ENCODE data around the gene GALNT1.

Gene GALNT1

GRCh38 chr18:35603528-35603927 lies 22.0 kb downstream of the GALNT1 start:
- Histone ChIP-seq H3K4me2 (no peak overlapping the region), H4K20me1 (ENCODE audit: insufficient read depth) (no peaks in the 10 kb centered on the region), H3K4me3 (IDR thresholded peaks at IDR 0.05; ENCODE audit: insufficient read depth, low read depth, low read length) (no peak overlapping the region), H3K4me1 (ENCODE audit: low read depth, poor library complexity, severe bottlenecking) (no peaks in the 10 kb centered on the region), H3K79me2 (ENCODE audit: insufficient read depth, low read depth) (peaks cover 6% of the 10 kb centered on the region; the same call in 1 of the 2 replicates), H3K27ac (no peak overlapping the region), H3K36me3 (ENCODE audit: insufficient read depth) (no peaks in the 10 kb centered on the region), H3K9ac (no peak overlapping the region), H2AFZ (ENCODE audit: low read depth) (no peak overlapping the region), H3K27me3 (ENCODE audit: insufficient read depth, low read depth) (no peaks in the 10 kb centered on the region)
- no peak for TF ChIP-seq CTCF (conservative IDR thresholded peaks at IDR 0.05; ENCODE audit: low read depth, low read length)

DNA sequence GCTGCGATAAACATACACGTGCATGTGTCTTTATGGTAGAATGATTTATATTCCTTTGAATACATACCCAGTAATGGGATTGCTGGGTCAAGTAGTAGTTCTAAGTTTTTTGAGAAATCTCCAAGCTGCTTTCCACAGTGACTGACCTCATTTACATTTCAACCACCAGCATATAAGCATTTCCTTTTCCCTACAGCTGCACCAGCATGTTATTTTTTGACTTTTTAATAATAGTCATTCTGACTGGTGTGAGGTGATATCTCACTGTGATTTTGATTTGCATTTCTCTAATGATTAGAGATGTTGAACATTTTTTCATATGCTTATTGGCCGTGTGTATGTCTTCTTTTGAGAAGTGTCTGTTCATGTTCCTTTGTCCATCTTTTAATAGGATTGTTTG lies 22.8 kb downstream of the GALNT1 start:
- H3K36me3 ChIP-seq (ENCODE audit: insufficient read depth) = no peaks in the 10 kb centered on the region
- H3K4me1 ChIP-seq (ENCODE audit: low read depth, poor library complexity, severe bottlenecking) = no peaks in the 10 kb centered on the region
- H3K79me2 ChIP-seq (ENCODE audit: insufficient read depth, low read depth) = peaks cover 6% of the 10 kb centered on the region; the same call in 1 of the 2 replicates
- no peak overlapping the region for H2AFZ ChIP-seq (ENCODE audit: low read depth)
- no peaks in the 10 kb centered on the region for H3K27me3 ChIP-seq (ENCODE audit: insufficient read depth, low read depth)
- no peak overlapping the region for H3K4me3 ChIP-seq (IDR thresholded peaks at IDR 0.05; ENCODE audit: insufficient read depth, low read depth, low read length)
- H3K4me2 ChIP-seq = no peak overlapping the region
- no peak overlapping the region for H3K9ac ChIP-seq
- H4K20me1 ChIP-seq (ENCODE audit: insufficient read depth) = no peaks in the 10 kb centered on the region
- H3K27ac ChIP-seq = no peak overlapping the region
- TF ChIP-seq CTCF (conservative IDR thresholded peaks at IDR 0.05; ENCODE audit: low read depth, low read length) = no peak

DNA sequence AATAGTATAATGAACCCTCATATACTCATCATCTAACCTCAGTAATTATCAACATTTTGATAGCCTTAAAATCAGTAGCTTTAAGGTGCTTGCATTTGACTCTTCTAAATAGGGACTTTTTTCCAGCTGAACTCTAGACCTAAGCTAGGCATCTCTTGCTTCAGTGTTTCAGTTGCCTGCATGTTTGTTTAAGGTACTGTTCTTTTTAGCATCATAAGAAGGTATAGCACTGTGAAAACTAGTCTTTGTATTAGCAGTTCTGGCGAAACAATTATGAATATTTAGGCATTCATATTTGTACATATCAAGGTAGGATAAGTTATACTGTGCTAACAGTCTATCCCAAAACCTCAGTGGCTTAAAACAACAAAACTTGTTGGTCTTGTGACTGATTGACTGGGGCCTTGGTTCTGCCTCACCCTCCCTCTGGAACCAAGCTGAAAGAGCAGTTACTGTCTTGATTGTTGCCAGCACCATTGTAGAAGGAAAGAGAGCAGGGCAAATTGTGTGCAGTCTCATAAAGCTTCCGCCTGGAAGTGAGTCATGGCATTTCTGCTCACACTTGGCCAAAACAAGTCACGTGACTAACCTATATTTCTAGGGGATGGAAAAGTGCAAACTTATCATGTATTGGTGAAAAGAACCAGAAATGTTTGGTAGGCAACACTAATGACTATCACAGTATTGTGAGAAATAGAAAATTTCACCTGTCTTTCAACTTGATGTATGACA lies 24.3 kb downstream of the GALNT1 start:
- Histone ChIP-seq H4K20me1 (ENCODE audit: insufficient read depth) (no peaks in the 10 kb centered on the region), H3K9ac (no peak overlapping the region), H3K79me2 (ENCODE audit: insufficient read depth, low read depth) (peaks cover 4% of the 10 kb centered on the region; the same call in 1 of the 2 replicates), H3K36me3 (ENCODE audit: insufficient read depth) (no peaks in the 10 kb centered on the region), H3K4me3 (IDR thresholded peaks at IDR 0.05; ENCODE audit: insufficient read depth, low read depth, low read length) (no peak overlapping the region), H3K4me2 (no peak overlapping the region), H2AFZ (ENCODE audit: low read depth) (no peak overlapping the region), H3K27ac (no peak overlapping the region), H3K4me1 (ENCODE audit: low read depth, poor library complexity, severe bottlenecking) (no peaks in the 10 kb centered on the region), H3K27me3 (ENCODE audit: insufficient read depth, low read depth) (no peaks in the 10 kb centered on the region)
- no peak for TF ChIP-seq CTCF (conservative IDR thresholded peaks at IDR 0.05; ENCODE audit: low read depth, low read length)

DNA sequence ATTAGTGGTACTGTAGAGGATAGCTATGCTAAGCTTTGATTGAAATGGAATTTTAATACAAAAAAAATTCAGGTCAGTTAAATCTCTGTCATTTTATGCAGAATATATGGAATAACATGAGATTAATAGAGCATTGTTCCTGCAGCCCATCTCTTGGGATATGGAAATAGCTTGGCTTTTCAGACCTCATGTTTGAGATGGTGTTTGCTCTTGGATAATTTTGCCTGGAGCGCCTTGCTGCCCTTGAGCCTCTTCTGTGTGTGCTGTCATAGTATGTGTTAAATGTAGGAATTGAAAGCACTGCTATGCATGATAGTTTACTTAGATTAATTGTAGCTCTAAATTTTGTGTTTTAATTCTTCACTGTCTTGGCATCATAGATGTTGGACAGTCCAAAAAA lies 27.7 kb downstream of the GALNT1 start:
- no peak overlapping the region for H2AFZ ChIP-seq (ENCODE audit: low read depth)
- no peaks in the 10 kb centered on the region for H4K20me1 ChIP-seq (ENCODE audit: insufficient read depth)
- TF ChIP-seq CTCF (conservative IDR thresholded peaks at IDR 0.05; ENCODE audit: low read depth, low read length) = no peak
- no peak overlapping the region for H3K27ac ChIP-seq
- H3K4me1 ChIP-seq (ENCODE audit: low read depth, poor library complexity, severe bottlenecking) = no peaks in the 10 kb centered on the region
- no peak overlapping the region for H3K4me2 ChIP-seq
- no peaks in the 10 kb centered on the region for H3K36me3 ChIP-seq (ENCODE audit: insufficient read depth)
- H3K9ac ChIP-seq = no peak overlapping the region
- H3K4me3 ChIP-seq (IDR thresholded peaks at IDR 0.05; ENCODE audit: insufficient read depth, low read depth, low read length) = no peak overlapping the region
- H3K79me2 ChIP-seq (ENCODE audit: insufficient read depth, low read depth) = peaks cover 8% of the 10 kb centered on the region; the same call in 1 of the 2 replicates
- H3K27me3 ChIP-seq (ENCODE audit: insufficient read depth, low read depth) = no peaks in the 10 kb centered on the region

Measured in KMS-11 (cell line).